K562 (cell line): ENCODE data around the gene DLGAP1. TPM values are rescaled to one million over a fixed set of nuclear protein-coding genes. Genes with fewer than 3 reads are reported as not detected.

Experiments
- ATAC-seq: fragments of 200-7000 bp; cut with Tn5 transposase; 3 replicates; pipeline ENCODE4 v1.9.1; 2020; ENCODE audit warnings: moderate library complexity
- BruUV-seq: library from RNA; stranded (reverse); fragments of 400-500 nt; replicated peaks from 2 replicates; lab custom pipeline; 2021; lab: Mats Ljungman, UMichigan
- CTCF ChIA-PET: fragments of 300-600 bp; formaldehyde crosslinking; extraction: SDS; loops from one replicate; lab custom pipeline; 2021; ENCODE audit warnings: low intra/inter-chr PET ratio; lab: Yijun Ruan, JAX
- POLR2A ChIA-PET: fragments of 300-600, 350-650 bp; sonication (Branson Sonifier 250); formaldehyde crosslinking; extraction: SDS; loops from one replicate; lab custom pipeline; 2021; ENCODE audit warnings: antibody characterized with exemption, inconsistent platforms; lab: Yijun Ruan, JAX
- DNase-seq, 4 experiments: peaks; one replicate each; pipeline versions ENCODE4 v3.0.0 to v3.0.0-alpha.2; 2011 to 2018; ENCODE audit warnings: low spot score in 3 of 4, mixed read lengths in 3 of 4; ENCODE audit errors: extremely low read depth in 1 of 4
- FAIRE-seq: peaks from 2 replicates; lab custom pipeline; 2011; peaks lifted over from hg19 to GRCh38; lab: Jason Lieb, UNC
- H2AFZ ChIP-seq: 2 replicates; pipeline ENCODE4 v1.6.0; 2011; ENCODE audit warnings: low read depth, low read length, control low read depth, inconsistent platforms
- H3K27ac ChIP-seq: fragments of 200-600 bp; 3 replicates; pipeline ENCODE4 v1.8.0; 2011; ENCODE audit warnings: low read depth, mild to moderate bottlenecking, control low read depth, inconsistent platforms, low read length, moderate library complexity, mixed read lengths; ENCODE audit errors: extremely low read depth
- H3K27me3 ChIP-seq, 2 experiments: fragments of 300-600 bp in 1 of 2; 2 replicates in 1 of 2; 3 replicates in 1 of 2; pipeline versions ENCODE4 v1.6.0 to v1.8.0; 2011; ENCODE audit warnings: inconsistent platforms in 2 of 2, low read length in 2 of 2, mild to moderate bottlenecking in 1 of 2, mixed read lengths in 1 of 2, moderate library complexity in 1 of 2; ENCODE audit not compliant: control insufficient read depth in 2 of 2, insufficient read depth in 2 of 2
- H3K36me3 ChIP-seq: fragments of 300-600 bp; 3 replicates; pipeline ENCODE4 v1.8.0; 2011; ENCODE audit warnings: mild to moderate bottlenecking, low read length, inconsistent platforms; ENCODE audit not compliant: control insufficient read depth, insufficient read depth
- H3K4me1 ChIP-seq, 2 experiments: fragments of 200-600 bp in 1 of 2; replicated peaks in 1 of 2; 2 replicates in 1 of 2; 3 replicates in 1 of 2; pipeline versions ENCODE4 v1.5.1 to v1.8.0; 2011; ENCODE audit warnings: inconsistent platforms in 2 of 2, low read length in 2 of 2, mild to moderate bottlenecking in 1 of 2, mixed read lengths in 1 of 2, moderate library complexity in 1 of 2; ENCODE audit not compliant: control insufficient read depth in 2 of 2, insufficient read depth in 2 of 2
- H3K4me2 ChIP-seq: 2 replicates; pipeline ENCODE4 v1.6.1; 2011; ENCODE audit warnings: low read length, control low read depth, inconsistent platforms, mixed read lengths; ENCODE audit not compliant: insufficient read depth
- H3K4me3 ChIP-seq: fragments of 200-600 bp; sonication (generic), shearing (Covaris generic); 2 replicates; pipeline ENCODE4 v1.5.1; 2016; ENCODE audit warnings: control low read depth, inconsistent platforms
- H3K79me2 ChIP-seq: fragments of 200-600 bp; 3 replicates; pipeline ENCODE4 v1.8.0; 2011; ENCODE audit warnings: low read length, inconsistent platforms; ENCODE audit not compliant: control insufficient read depth, insufficient read depth
- H3K9ac ChIP-seq, 2 experiments: 2 replicates each; pipeline versions ENCODE4 v1.6.0 to v1.6.1; 2011; ENCODE audit warnings: low read depth in 2 of 2, low read length in 2 of 2, control low read depth in 1 of 2, inconsistent platforms in 1 of 2, mild to moderate bottlenecking in 1 of 2, mixed read lengths in 1 of 2; ENCODE audit not compliant: insufficient read depth in 1 of 2
- H3K9me1 ChIP-seq: one replicate; pipeline ENCODE4 v1.6.0; 2011; ENCODE audit warnings: inconsistent platforms, mild to moderate bottlenecking, low read length, moderate library complexity; ENCODE audit not compliant: control insufficient read depth, insufficient read depth
- H3K9me3 ChIP-seq: replicated peaks from 2 replicates; pipeline ENCODE4 v1.5.1; 2011; ENCODE audit warnings: low read depth, low read length, inconsistent platforms; ENCODE audit not compliant: control insufficient read depth, insufficient read depth
- H4K20me1 ChIP-seq: replicated peaks from 2 replicates; pipeline ENCODE4 v1.6.1; 2011; ENCODE audit warnings: low read length, inconsistent platforms, mixed read lengths; ENCODE audit not compliant: control insufficient read depth, insufficient read depth
- CBX1 ChIP-seq: sonication (generic); IDR thresholded peaks from 2 replicates; pipeline ENCODE4 v1.6.1; 2016; ENCODE audit warnings: antibody characterized with exemption, low read depth, mild to moderate bottlenecking
- FIP1L1 ChIP-seq: fragments of 200-400 bp; formaldehyde crosslinking; IDR thresholded peaks from 2 replicates; pipeline ENCODE4 v1.6.1; 2018; ENCODE audit warnings: mild to moderate bottlenecking, low read depth, low read length; ENCODE audit not compliant: poor library complexity, severe bottlenecking
- FOXA3 ChIP-seq, 2 experiments: fragments of 450-650 bp in 1 of 2; sonication (generic) in 1 of 2; formaldehyde crosslinking; IDR thresholded peaks in 1 of 2; conservative IDR thresholded peaks in 1 of 2; 2 replicates each; pipeline versions ENCODE4 v1.4.0 to v1.8.0; 2020 to 2022; ENCODE audit warnings: mild to moderate bottlenecking in 2 of 2, missing genetic modification reagents in 1 of 2
- GATAD2B ChIP-seq: fragments of 450-650 bp; IDR thresholded peaks from 2 replicates; pipeline ENCODE4 v1.6.1; 2017; ENCODE audit warnings: mild to moderate bottlenecking, borderline replicate concordance
- JUND ChIP-seq, 2 experiments: IDR thresholded peaks; 2 replicates in 1 of 2; 3 replicates in 1 of 2; pipeline ENCODE4 v1.6.1; 2011; ENCODE audit warnings: borderline replicate concordance in 2 of 2, low read depth in 2 of 2, low read length in 2 of 2, improper control_type of control experiment in 1 of 2, missing biosample characterization in 1 of 2, missing genetic modification characterization in 1 of 2, missing genetic modification reagents in 1 of 2
- MCM2 ChIP-seq: fragments of 450-650 bp; IDR thresholded peaks from 2 replicates; pipeline ENCODE4 v1.6.1; 2017; ENCODE audit warnings: low read depth, mild to moderate bottlenecking
- NCOA4 ChIP-seq: fragments of 450-650 bp; IDR thresholded peaks from 2 replicates; pipeline ENCODE4 v1.6.1; 2018; ENCODE audit warnings: mild to moderate bottlenecking; ENCODE audit not compliant: partially characterized antibody
- ZNF197 ChIP-seq: fragments of 200-800 bp; sonication (Bioruptor generic); IDR thresholded peaks from 2 replicates; pipeline ENCODE4 v1.6.1; 2016; ENCODE audit warnings: low read depth, missing genetic modification characterization, missing compliant biosample characterization
- WGBS: fragments of 100-300 bp; shearing (Covaris generic); methylation state at CpG from one replicate; pipeline ENCODE4 v1.1.6; 2016; ENCODE audit warnings: low coverage, mixed read lengths; ENCODE audit not compliant: insufficient coverage; ENCODE audit errors: missing lambda C conversion rate; 5-methylcytosine and 5-hydroxymethylcytosine counted together
- in situ Hi-C: fragments of 300-500 bp; cut with MboI; formaldehyde crosslinking; loops from 4 replicates; pipeline ENCODE4 v1.15.0; 2018; ENCODE audit warnings: inconsistent platforms, mixed read lengths
- intact Hi-C: fragments of 100-400 bp; cut with micrococcal nuclease; formaldehyde crosslinking; loops from 2 replicates; pipeline ENCODE4 v1.14.2; 2022
- polyA plus RNA-seq, 8 experiments: library from polyadenylated mRNA; depleted of rRNA in 4 of 8; stranded (reverse) in 5 of 8; unstranded in 3 of 8; fragments of >200 nt; fragmentation: Nextera tagmentation in 2 of 8; fragmentation: Illumina TruSeq in 1 of 8; extraction: Ambion mirVana in 2 of 8; extraction: Trizol in 1 of 8; gene quantifications; 2 replicates each; pipeline versions ENCODE4 v1.2.1 to v1.2.3, GENCODE V29; 2011 to 2014; ENCODE audit warnings: inconsistent platforms in 1 of 8, missing spikeins in 1 of 8
- total RNA-seq, 7 experiments: library from RNA; depleted of rRNA in 6 of 7; stranded (reverse); fragments of >200 nt in 6 of 7; fragmentation: Illumina TruSeq in 2 of 7; extraction: Trizol in 2 of 7; gene quantifications; 2 replicates each; pipeline versions ENCODE4 v1.2.1 to v1.2.3, GENCODE V29; 2011 to 2021; ENCODE audit warnings: low replicate concordance in 1 of 7
- TF ChIP-seq, protein P1 (sequence below), 2 experiments: fragments of 450-650 bp; IDR thresholded peaks; 2 replicates each; pipeline ENCODE4 v1.6.1; 2018; ENCODE audit warnings: mild to moderate bottlenecking in 2 of 2, low read depth in 1 of 2; ENCODE audit not compliant: partially characterized antibody in 2 of 2

DLGAP1 gene
- total and polyA plus RNA-seq, 9 of the 15 experiments (the other 6 are each of a cell fraction or from before 2014, with no cell fraction given): 0.04 to 0.22 (median 0.08) TPM

DNA sequence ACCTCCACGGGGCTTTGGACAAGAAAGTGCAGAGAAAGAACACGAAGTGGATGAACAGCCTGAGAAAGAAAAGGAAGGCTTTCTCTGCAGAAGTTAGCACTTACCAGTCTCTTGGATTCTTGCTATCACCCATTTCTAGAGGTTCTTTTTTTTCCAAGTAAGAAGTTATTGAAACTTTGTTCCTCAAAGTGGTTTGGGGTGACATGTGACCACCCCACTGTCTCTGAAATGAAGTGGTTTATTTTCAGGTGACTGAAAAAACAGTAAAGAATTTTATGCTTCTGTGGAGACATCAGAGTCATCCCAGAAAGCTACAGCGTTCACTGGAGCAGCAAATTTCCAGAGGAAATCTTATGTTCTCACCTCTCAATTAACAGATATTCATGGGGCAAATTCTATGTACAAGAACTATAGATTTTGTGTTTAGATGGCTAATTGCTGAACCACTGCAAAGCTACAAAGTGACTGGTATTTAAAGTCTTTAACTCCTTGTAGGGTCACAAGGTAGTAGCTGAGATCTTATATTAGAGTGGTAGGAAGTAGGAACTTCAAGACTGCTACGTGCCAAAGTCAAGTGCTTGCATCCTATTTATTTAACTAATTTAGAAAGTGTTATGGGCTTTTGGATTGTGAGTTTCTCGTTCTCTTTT lies 737.6 kb downstream of the DLGAP1 start:
- BruUV-seq: no TSS peak
- ATAC-seq: no peak
- Histone ChIP-seq H3K9ac (no peak overlapping the region), H3K27ac (no peak overlapping the region), H3K4me3 (no peak overlapping the region), H3K9me1 (no peaks in the 10 kb centered on the region), H3K27me3 (peaks cover 13 to 27% of the 10 kb centered on the region in 2 experiments; a peak in 4 of 5 replicates), H2AFZ (no peak overlapping the region), H3K79me2 (no peaks in the 10 kb centered on the region), H3K36me3 (no peaks in the 10 kb centered on the region), H3K4me1 (peaks cover 0 to 7% of the 10 kb centered on the region in 2 experiments; a peak in 3 of 5 replicates), H3K4me2 (no peak overlapping the region), H3K9me3 (no peaks in the 10 kb centered on the region), H4K20me1 (no peaks in the 10 kb centered on the region)
- in situ Hi-C loops (no loop called here), intact Hi-C loops (no loop called here)
- no peak for TF ChIP-seq NCOA4
- ChIA-PET CTCF (no interaction called here), POLR2A (no interaction called here)
- 2% methylated on average over 5 of the region's 5 CpGs for WGBS
- DNase-seq: no peak
- no peak for FAIRE-seq

DNA sequence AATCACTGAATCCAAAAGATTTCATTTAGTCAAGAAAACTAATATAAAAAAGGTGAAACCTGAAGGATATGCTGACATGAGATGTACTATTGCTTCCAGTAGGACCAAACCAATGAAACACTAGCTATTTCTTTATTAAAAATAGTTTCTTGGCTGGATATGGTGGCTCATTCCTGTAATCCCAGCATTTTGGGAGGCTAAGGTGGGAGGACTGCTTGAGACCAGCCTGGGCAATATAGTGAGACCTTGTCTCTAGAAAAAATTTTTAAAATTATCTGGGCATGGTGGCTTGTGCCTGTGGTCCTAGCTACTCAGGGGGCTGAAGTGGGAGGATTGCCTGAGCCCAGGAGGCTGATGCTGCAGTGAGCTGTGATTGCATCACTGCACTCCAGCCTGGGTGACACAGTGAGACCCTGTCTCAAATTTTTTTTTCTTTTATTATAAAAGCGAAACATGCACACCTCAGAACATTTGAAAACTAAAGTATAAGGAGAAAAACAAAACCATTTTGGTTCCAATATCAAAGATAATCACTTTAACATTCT lies 738.9 kb downstream of the DLGAP1 start:
- WGBS: 6% methylated on average over 1 of the region's 1 CpG
- H3K4me3 ChIP-seq: no peak overlapping the region
- H3K9ac ChIP-seq: no peak overlapping the region
- ATAC-seq: peak; percentile 56
- H3K9me3 ChIP-seq: no peaks in the 10 kb centered on the region
- H3K79me2 ChIP-seq: no peaks in the 10 kb centered on the region
- no peaks in the 10 kb centered on the region for H3K36me3 ChIP-seq
- H3K27ac ChIP-seq: no peak overlapping the region
- intact Hi-C loops (no loop called here), in situ Hi-C loops (no loop called here)
- H3K4me1 ChIP-seq: peaks cover 0 to 7% of the 10 kb centered on the region in 2 experiments; a peak in 3 of 5 replicates
- ChIA-PET CTCF (no interaction called here), POLR2A (interaction anchor here (1.2 kb wide), 1 partner anchor 16 kb away, joined by 3 read pairs; no protein-coding TSS in a partner anchor)
- no peaks in the 10 kb centered on the region for H3K9me1 ChIP-seq
- no TSS peak for BruUV-seq
- no peak overlapping the region for H3K4me2 ChIP-seq
- FAIRE-seq: no peak
- H2AFZ ChIP-seq: no peak overlapping the region
- H4K20me1 ChIP-seq: no peaks in the 10 kb centered on the region
- H3K27me3 ChIP-seq: peaks cover 14 to 24% of the 10 kb centered on the region in 2 experiments
- no peak for DNase-seq
- TF ChIP-seq ZNF197 (CRISPR knock-in tag) (no peak), CBX1 (no peak), GATAD2B (no peak), FIP1L1 (no peak), FOXA3 (CRISPR knock-in tag; conservative IDR thresholded peaks at IDR 0.05 in 1 of 2, IDR thresholded peaks at IDR 0.05 in 1 of 2) (no peak), JUND (IDR thresholded peaks at IDR 0.05; ENCODE audit: borderline replicate concordance, low read depth, low read length) (peak; percentile 43; the same call in 1 of the 2 replicates), JUND (tag; IDR thresholded peaks at IDR 0.05; ENCODE audit: borderline replicate concordance, low read depth, low read length) (no peak), MCM2 (no peak)
- TF ChIP-seq, protein P1, sequence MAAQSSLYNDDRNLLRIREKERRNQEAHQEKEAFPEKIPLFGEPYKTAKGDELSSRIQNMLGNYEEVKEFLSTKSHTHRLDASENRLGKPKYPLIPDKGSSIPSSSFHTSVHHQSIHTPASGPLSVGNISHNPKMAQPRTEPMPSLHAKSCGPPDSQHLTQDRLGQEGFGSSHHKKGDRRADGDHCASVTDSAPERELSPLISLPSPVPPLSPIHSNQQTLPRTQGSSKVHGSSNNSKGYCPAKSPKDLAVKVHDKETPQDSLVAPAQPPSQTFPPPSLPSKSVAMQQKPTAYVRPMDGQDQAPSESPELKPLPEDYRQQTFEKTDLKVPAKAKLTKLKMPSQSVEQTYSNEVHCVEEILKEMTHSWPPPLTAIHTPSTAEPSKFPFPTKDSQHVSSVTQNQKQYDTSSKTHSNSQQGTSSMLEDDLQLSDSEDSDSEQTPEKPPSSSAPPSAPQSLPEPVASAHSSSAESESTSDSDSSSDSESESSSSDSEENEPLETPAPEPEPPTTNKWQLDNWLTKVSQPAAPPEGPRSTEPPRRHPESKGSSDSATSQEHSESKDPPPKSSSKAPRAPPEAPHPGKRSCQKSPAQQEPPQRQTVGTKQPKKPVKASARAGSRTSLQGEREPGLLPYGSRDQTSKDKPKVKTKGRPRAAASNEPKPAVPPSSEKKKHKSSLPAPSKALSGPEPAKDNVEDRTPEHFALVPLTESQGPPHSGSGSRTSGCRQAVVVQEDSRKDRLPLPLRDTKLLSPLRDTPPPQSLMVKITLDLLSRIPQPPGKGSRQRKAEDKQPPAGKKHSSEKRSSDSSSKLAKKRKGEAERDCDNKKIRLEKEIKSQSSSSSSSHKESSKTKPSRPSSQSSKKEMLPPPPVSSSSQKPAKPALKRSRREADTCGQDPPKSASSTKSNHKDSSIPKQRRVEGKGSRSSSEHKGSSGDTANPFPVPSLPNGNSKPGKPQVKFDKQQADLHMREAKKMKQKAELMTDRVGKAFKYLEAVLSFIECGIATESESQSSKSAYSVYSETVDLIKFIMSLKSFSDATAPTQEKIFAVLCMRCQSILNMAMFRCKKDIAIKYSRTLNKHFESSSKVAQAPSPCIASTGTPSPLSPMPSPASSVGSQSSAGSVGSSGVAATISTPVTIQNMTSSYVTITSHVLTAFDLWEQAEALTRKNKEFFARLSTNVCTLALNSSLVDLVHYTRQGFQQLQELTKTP (IDR thresholded peaks at IDR 0.05; ENCODE audit: low read depth in 1 of 2, partially characterized antibody in 2 of 2): no peak
